ENCODE results near the gene HPN.

DNA sequence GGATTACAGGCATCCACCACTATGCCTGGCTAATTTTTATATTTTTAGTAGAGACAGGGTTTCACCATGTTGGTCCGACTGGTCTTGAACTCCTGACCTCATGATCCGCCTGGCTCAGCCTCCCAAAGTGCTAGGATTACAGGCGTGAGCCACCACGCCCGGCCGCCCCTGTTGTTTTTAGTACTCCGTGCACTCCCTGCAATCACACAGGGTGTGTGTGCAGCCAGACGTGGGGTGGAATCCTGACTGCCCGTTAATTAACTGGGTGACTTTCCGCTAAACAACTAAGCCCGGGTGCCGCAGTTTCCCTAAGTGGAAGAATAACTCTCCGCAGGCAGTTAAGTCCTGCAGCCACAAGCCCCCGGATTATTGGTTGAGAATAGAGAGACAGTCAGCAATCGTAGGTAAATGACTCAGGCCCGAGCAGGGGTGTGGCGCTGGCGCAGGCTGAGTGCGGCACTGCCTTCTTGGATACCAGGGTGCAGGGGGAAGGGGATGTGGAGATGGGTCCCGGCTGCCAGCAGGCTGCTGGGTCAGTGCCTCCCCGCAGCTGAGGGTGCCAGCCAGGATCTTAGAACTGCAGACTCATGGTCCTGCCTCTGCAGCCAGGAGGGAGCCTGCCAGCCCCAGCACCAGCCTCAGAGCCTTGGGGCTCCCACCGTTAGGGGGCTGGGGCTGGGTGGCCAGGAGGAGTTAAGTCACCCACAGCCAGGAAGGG is 68.0 kb downstream of the HPN start:
- TF ChIP-seq, protein P1, sequence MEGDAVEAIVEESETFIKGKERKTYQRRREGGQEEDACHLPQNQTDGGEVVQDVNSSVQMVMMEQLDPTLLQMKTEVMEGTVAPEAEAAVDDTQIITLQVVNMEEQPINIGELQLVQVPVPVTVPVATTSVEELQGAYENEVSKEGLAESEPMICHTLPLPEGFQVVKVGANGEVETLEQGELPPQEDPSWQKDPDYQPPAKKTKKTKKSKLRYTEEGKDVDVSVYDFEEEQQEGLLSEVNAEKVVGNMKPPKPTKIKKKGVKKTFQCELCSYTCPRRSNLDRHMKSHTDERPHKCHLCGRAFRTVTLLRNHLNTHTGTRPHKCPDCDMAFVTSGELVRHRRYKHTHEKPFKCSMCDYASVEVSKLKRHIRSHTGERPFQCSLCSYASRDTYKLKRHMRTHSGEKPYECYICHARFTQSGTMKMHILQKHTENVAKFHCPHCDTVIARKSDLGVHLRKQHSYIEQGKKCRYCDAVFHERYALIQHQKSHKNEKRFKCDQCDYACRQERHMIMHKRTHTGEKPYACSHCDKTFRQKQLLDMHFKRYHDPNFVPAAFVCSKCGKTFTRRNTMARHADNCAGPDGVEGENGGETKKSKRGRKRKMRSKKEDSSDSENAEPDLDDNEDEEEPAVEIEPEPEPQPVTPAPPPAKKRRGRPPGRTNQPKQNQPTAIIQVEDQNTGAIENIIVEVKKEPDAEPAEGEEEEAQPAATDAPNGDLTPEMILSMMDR (IDR thresholded peaks at IDR 0.05; ENCODE audit: poor library complexity): no peak
- TF ChIP-seq EZH2phosphoT487 (IDR thresholded peaks at IDR 0.05; ENCODE audit: low read depth, severe bottlenecking, unreplicated experiment): no peak
